CD8-positive, alpha-beta memory T cell (primary cell): ENCODE measurements around the gene BID. TPM values are rescaled to one million over a fixed set of nuclear protein-coding genes. Genes with fewer than 3 reads are reported as not detected.

Source experiments
- CTCF ChIA-PET: fragments of 350-600 bp; sonication (Branson Sonifier 250); formaldehyde crosslinking; loops from one replicate; lab custom pipeline; 2021; ENCODE audit warnings: antibody characterized with exemption; lab: Charles Lee
- POLR2A ChIA-PET: fragments of 350-600 bp; sonication (Branson Sonifier 250); formaldehyde crosslinking; loops from one replicate; lab custom pipeline; 2021; ENCODE audit warnings: antibody characterized with exemption; lab: Charles Lee
- DNase-seq, 5 donors: peaks; one replicate each; pipeline versions ENCODE4 v3.0.0 to v3.0.0-alpha.2; 2020 to 2022; ENCODE audit warnings: mixed read lengths in 1 of 5
- H3K27ac ChIP-seq: one replicate; pipeline ENCODE4 v1.7.0; 2013; ENCODE audit warnings: low read depth, mild to moderate bottlenecking, low read length, moderate library complexity
- H3K27me3 ChIP-seq: 2 replicates; pipeline ENCODE4 v1.7.0; 2013; ENCODE audit warnings: low read length, mild to moderate bottlenecking; ENCODE audit not compliant: insufficient read depth, poor library complexity, severe bottlenecking
- H3K36me3 ChIP-seq: 2 replicates; pipeline ENCODE4 v1.7.0; 2013; ENCODE audit warnings: mild to moderate bottlenecking, low read length, moderate library complexity; ENCODE audit not compliant: insufficient read depth
- H3K4me1 ChIP-seq: 2 replicates; pipeline ENCODE4 v1.7.0; 2013; ENCODE audit warnings: mild to moderate bottlenecking, low read length, moderate library complexity; ENCODE audit not compliant: insufficient read depth
- H3K4me3 ChIP-seq: 2 replicates; pipeline ENCODE4 v1.7.0; 2013; ENCODE audit warnings: mild to moderate bottlenecking, low read length
- H3K9me3 ChIP-seq: 2 replicates; pipeline ENCODE4 v1.7.0; 2013; ENCODE audit warnings: mild to moderate bottlenecking, low read length
- H3K27ac Mint-ChIP-seq, 8 donors: one replicate each; pipeline ENCODE4 v1.8.0; 2020 to 2021; ENCODE audit warnings: mixed read lengths in 8 of 8, mild to moderate bottlenecking in 6 of 8, inconsistent platforms in 3 of 8, moderate library complexity in 3 of 8
- H3K27me3 Mint-ChIP-seq, 2 donors: one replicate each; pipeline ENCODE4 v1.8.0; 2020 to 2021; ENCODE audit warnings: mixed read lengths in 2 of 2, mild to moderate bottlenecking in 1 of 2, moderate library complexity in 1 of 2
- H3K36me3 Mint-ChIP-seq, 3 donors: one replicate each; pipeline ENCODE4 v1.8.0; 2020 to 2021; ENCODE audit warnings: mixed read lengths in 3 of 3, inconsistent platforms in 1 of 3, mild to moderate bottlenecking in 1 of 3
- H3K4me1 Mint-ChIP-seq, 3 donors: one replicate each; pipeline ENCODE4 v1.8.0; 2020 to 2021; ENCODE audit warnings: mixed read lengths in 3 of 3, inconsistent platforms in 1 of 3, mild to moderate bottlenecking in 1 of 3
- H3K4me3 Mint-ChIP-seq, 7 donors: one replicate each; pipeline ENCODE4 v1.8.0; 2020 to 2021; ENCODE audit warnings: mixed read lengths in 7 of 7, mild to moderate bottlenecking in 6 of 7, moderate library complexity in 4 of 7, inconsistent platforms in 2 of 7
- H3K9me3 Mint-ChIP-seq, 5 donors: one replicate each; pipeline ENCODE4 v1.8.0; 2020 to 2022; ENCODE audit warnings: mixed read lengths in 5 of 5, mild to moderate bottlenecking in 3 of 5, moderate library complexity in 2 of 5, inconsistent platforms in 1 of 5
- polyA plus RNA-seq: library from polyadenylated mRNA; unstranded; fragments of 300-500 nt; fragmentation: Illumina TruSeq; gene quantifications from one replicate; pipeline ENCODE4 v1.2.3, GENCODE V29; 2021
- total RNA-seq, 2 experiments: library from RNA; stranded (reverse); gene quantifications; one replicate each; pipeline ENCODE4 v1.2.3, GENCODE V29; 2021

BID gene
- total and polyA plus RNA-seq, 3 experiments from 2014 or later, result 11.5 to 72.5 (median 14.1) TPM

DNA sequence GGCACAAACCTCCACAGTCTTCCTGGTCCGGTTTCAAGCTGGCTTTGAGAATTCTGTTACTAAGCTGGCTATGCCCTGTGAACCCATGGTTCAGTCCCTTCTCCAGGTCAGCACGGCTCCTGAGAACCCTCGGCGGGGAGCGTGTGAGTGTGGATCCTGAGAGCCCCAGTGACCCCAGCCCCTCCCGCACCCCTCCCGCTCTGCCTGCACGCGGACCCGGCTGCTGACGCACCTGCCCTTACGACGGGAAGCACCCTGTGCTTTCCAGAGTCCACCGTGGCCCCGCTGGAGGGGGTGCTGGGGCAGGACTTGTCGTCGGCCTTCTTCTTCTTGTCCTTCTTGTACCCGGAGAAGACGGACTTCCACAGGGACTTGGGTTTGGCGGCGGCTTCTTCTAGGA, 42.8 kb upstream of the BID start:
- POLR2A ChIA-PET, result no interaction called here
- no peaks in the 10 kb centered on the region for H3K27me3 ChIP-seq
- H3K36me3 Mint-ChIP-seq, result peaks cover 0 to 47% (median 10%) of the 10 kb centered on the region in 3 donors

DNA sequence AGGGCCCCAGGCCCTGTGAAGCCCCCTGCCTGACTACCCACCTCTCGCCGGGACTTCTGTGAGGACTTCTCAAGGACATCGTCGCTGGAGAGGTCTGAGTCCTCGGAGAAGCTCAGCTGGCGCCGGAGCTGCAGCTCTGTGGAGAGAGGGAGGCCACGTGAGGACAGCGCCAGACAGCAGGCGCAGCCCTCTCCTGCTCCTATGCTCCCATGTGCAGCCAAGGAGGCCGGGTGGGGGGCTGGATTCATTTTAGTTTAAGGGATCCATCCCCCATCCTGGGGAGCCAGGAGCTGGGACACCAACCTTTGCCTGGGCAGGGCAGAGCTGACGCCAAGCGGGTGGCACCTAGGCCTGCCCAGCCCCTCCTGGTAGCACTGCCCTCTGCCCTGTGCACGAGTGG, 42.4 kb upstream of the BID start:
- Mint-ChIP-seq H3K4me3 (no peak overlapping the region), H3K27me3 (no peaks in the 10 kb centered on the region), H3K36me3 (peaks cover 0 to 50% (median 10%) of the 10 kb centered on the region in 3 donors), H3K9me3 (no peaks in the 10 kb centered on the region), H3K4me1 (no peaks in the 10 kb centered on the region), H3K27ac (no peak overlapping the region)
- no peaks in the 10 kb centered on the region for H3K36me3 ChIP-seq
- H3K4me3 ChIP-seq, result no peak overlapping the region
- ChIA-PET POLR2A (no interaction called here), CTCF (no interaction called here)
- no peak overlapping the region for H3K27ac ChIP-seq
- H3K27me3 ChIP-seq, result no peaks in the 10 kb centered on the region
- H3K4me1 ChIP-seq, result no peaks in the 10 kb centered on the region
- no peaks in the 10 kb centered on the region for H3K9me3 ChIP-seq
- DNase-seq, result no peak

More for the DNA sequence above, 42.8 kb upstream of the BID start:
- Mint-ChIP-seq H3K4me3 (no peak overlapping the region), H3K9me3 (no peaks in the 10 kb centered on the region), H3K4me1 (no peaks in the 10 kb centered on the region), H3K27ac (no peak overlapping the region), H3K27me3 (no peaks in the 10 kb centered on the region)
- Histone ChIP-seq H3K4me3 (no peak overlapping the region), H3K36me3 (no peaks in the 10 kb centered on the region), H3K4me1 (no peaks in the 10 kb centered on the region), H3K9me3 (no peaks in the 10 kb centered on the region), H3K27ac (no peak overlapping the region)
- DNase-seq, result no peak
- CTCF ChIA-PET, result no interaction called here

GRCh38 chr22:17815703-17816254, 41.5 kb upstream of the BID start:
- no peaks in the 10 kb centered on the region for H3K9me3 Mint-ChIP-seq
- no peaks in the 10 kb centered on the region for H3K4me1 Mint-ChIP-seq
- Histone ChIP-seq H3K27me3 (no peaks in the 10 kb centered on the region), H3K36me3 (no peaks in the 10 kb centered on the region), H3K4me3 (no peak overlapping the region), H3K4me1 (no peaks in the 10 kb centered on the region), H3K27ac (no peak overlapping the region), H3K9me3 (no peaks in the 10 kb centered on the region)
- no peak overlapping the region for H3K27ac Mint-ChIP-seq
- no peak overlapping the region for H3K4me3 Mint-ChIP-seq
- CTCF ChIA-PET, result no interaction called here
- no peaks in the 10 kb centered on the region for H3K27me3 Mint-ChIP-seq
- no peak for DNase-seq
- POLR2A ChIA-PET, result no interaction called here
- peaks cover 0 to 55% (median 10%) of the 10 kb centered on the region in 3 donors for H3K36me3 Mint-ChIP-seq

- DNase-seq, result no peak
- no peaks in the 10 kb centered on the region for H3K4me1 Mint-ChIP-seq
- H3K27ac ChIP-seq, result no peak overlapping the region
- no peaks in the 10 kb centered on the region for H3K27me3 Mint-ChIP-seq
- H3K9me3 ChIP-seq, result no peaks in the 10 kb centered on the region
- H3K27me3 ChIP-seq, result no peaks in the 10 kb centered on the region
- H3K9me3 Mint-ChIP-seq, result no peaks in the 10 kb centered on the region
- H3K36me3 ChIP-seq, result no peaks in the 10 kb centered on the region
- ChIA-PET POLR2A (no interaction called here), CTCF (no interaction called here)
- H3K4me3 ChIP-seq, result no peak overlapping the region
- H3K4me3 Mint-ChIP-seq, result no peak overlapping the region
- no peaks in the 10 kb centered on the region for H3K4me1 ChIP-seq
- peaks cover 0 to 59% (median 12%) of the 10 kb centered on the region in 3 donors for H3K36me3 Mint-ChIP-seq
- no peak overlapping the region for H3K27ac Mint-ChIP-seq
Measured at GRCh38 chr22:17814830-17815229, 40.6 kb upstream of the BID start.

DNA sequence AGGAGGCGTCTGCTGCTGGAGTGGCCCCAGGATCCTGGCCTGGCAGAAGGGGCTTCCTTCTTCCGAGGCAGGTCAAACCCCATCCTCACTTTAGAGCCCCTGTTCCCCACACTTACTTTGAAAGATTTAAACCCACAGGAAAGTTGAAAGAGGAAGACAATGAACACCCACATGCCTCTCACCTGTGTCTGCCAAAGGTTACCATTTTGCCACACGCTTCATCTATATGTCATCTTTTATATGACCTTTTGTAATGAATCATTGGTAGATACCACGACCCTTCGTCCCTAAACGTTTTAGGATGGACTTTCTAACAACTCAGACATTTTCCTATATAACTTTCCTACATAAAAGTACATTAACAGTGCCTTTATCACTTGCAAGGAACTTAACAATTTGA, 39.8 kb upstream of the BID start:
- Histone ChIP-seq H3K4me3 (no peak overlapping the region), H3K27me3 (no peaks in the 10 kb centered on the region), H3K4me1 (no peaks in the 10 kb centered on the region), H3K36me3 (no peaks in the 10 kb centered on the region), H3K27ac (no peak overlapping the region), H3K9me3 (no peaks in the 10 kb centered on the region)
- Mint-ChIP-seq H3K9me3 (no peaks in the 10 kb centered on the region), H3K4me3 (no peak overlapping the region), H3K27ac (no peak overlapping the region), H3K4me1 (no peaks in the 10 kb centered on the region), H3K27me3 (no peaks in the 10 kb centered on the region), H3K36me3 (peaks cover 0 to 59% (median 12%) of the 10 kb centered on the region in 3 donors)
- DNase-seq, result no peak
- POLR2A ChIA-PET, result no interaction called here
- CTCF ChIA-PET, result no interaction called here

DNA sequence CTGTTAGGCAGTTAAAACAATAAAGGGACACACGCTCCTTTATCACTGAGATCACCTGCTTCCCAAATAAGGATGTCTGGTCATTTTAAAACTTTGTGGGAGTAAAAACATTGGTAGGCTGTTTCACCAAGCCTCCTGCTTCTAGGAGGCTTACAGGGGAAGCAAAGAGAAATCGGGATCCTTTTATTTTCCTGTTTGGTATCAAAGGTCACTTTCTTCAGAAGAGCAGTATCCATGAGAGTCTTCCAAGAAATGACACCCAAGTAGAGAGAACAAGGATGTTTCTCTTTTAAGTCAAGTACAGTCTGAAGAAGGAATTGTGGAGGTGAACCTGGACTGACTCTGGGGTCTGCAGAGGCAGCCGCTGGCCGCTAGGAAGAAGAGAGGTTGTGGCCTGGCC, 36.9 kb upstream of the BID start:
- H3K27me3 Mint-ChIP-seq, result no peaks in the 10 kb centered on the region
- no peaks in the 10 kb centered on the region for H3K27me3 ChIP-seq
- no peaks in the 10 kb centered on the region for H3K9me3 Mint-ChIP-seq
- H3K27ac Mint-ChIP-seq, result no peak overlapping the region
- H3K9me3 ChIP-seq, result no peaks in the 10 kb centered on the region
- no peaks in the 10 kb centered on the region for H3K36me3 ChIP-seq
- ChIA-PET CTCF (no interaction called here), POLR2A (no interaction called here)
- no peak for DNase-seq
- peaks cover 0 to 77% (median 14%) of the 10 kb centered on the region in 3 donors for H3K36me3 Mint-ChIP-seq
- H3K4me3 Mint-ChIP-seq, result no peak overlapping the region
- H3K27ac ChIP-seq, result no peak overlapping the region
- no peaks in the 10 kb centered on the region for H3K4me1 ChIP-seq
- H3K4me1 Mint-ChIP-seq, result no peaks in the 10 kb centered on the region
- no peak overlapping the region for H3K4me3 ChIP-seq

DNA sequence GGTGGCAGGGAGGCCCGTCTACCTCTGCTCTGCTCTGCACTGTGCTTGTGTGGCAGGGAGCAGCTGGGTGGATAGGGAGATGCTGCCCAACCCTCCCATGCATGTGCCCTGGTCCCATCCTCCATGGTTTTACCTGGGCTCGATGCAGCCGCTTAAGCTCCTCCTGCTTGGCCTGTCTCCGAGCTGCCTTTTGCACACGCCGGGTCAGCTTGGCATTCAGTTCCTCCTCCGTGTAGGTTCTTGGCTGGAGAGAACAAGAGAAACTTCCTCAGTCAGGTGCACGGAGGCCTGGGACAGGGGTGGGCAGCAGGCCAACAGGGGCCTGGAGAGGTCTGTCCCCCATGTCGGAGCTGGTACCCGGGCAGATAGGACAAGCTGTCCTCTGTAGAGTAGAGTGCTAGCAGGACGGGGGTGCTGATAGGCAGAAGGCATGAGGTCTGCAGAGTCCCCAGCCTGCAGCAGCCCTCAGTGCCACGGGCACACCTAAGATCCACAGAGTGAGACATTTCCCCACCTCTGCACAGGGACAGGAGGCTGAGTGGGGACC, 36.4 kb upstream of the BID start:
- H3K27me3 ChIP-seq, result no peaks in the 10 kb centered on the region
- H3K4me3 ChIP-seq, result no peak overlapping the region
- H3K4me1 Mint-ChIP-seq, result no peaks in the 10 kb centered on the region
- ChIA-PET CTCF (interaction anchor here (1.0 kb wide), 1 partner anchor 20 kb away, joined by 3 read pairs; no protein-coding TSS in a partner anchor), POLR2A (no interaction called here)
- H3K9me3 ChIP-seq, result no peaks in the 10 kb centered on the region
- H3K36me3 ChIP-seq, result no peaks in the 10 kb centered on the region
- peaks cover 0 to 77% (median 12%) of the 10 kb centered on the region in 3 donors for H3K36me3 Mint-ChIP-seq
- H3K4me1 ChIP-seq, result no peaks in the 10 kb centered on the region
- H3K4me3 Mint-ChIP-seq, result no peak overlapping the region
- no peak for DNase-seq
- H3K27ac ChIP-seq, result no peak overlapping the region
- H3K9me3 Mint-ChIP-seq, result no peaks in the 10 kb centered on the region
- H3K27me3 Mint-ChIP-seq, result no peaks in the 10 kb centered on the region
- H3K27ac Mint-ChIP-seq, result peak overlapping the region in 1 of 8 donors; percentile 4

GRCh38 chr22:17808693-17809403, 34.6 kb upstream of the BID start:
- H3K4me3 Mint-ChIP-seq, result no peak overlapping the region
- no peak for DNase-seq
- H3K4me3 ChIP-seq, result no peak overlapping the region
- CTCF ChIA-PET, result no interaction called here
- peaks cover 0 to 79% (median 4%) of the 10 kb centered on the region in 3 donors for H3K36me3 Mint-ChIP-seq
- no peaks in the 10 kb centered on the region for H3K4me1 Mint-ChIP-seq
- POLR2A ChIA-PET, result interaction anchor here (0.6 kb wide), 1 partner anchor 85 kb away, joined by 4 read pairs; no protein-coding TSS in a partner anchor
- no peaks in the 10 kb centered on the region for H3K9me3 Mint-ChIP-seq
- H3K4me1 ChIP-seq, result no peaks in the 10 kb centered on the region
- H3K36me3 ChIP-seq, result no peaks in the 10 kb centered on the region
- no peaks in the 10 kb centered on the region for H3K27me3 Mint-ChIP-seq
- H3K27ac ChIP-seq, result no peak overlapping the region
- H3K27ac Mint-ChIP-seq, result no peak overlapping the region
- no peaks in the 10 kb centered on the region for H3K27me3 ChIP-seq
- no peaks in the 10 kb centered on the region for H3K9me3 ChIP-seq
